IMR-90 (cell line): ENCODE measurements around the gene NTM. TPM values are rescaled to one million over a fixed set of nuclear protein-coding genes. Genes with fewer than 3 reads are reported as not detected.

Experiments used
- ATAC-seq: fragments of 200-7000 bp; cut with Tn5 transposase; 2 replicates; pipeline ENCODE4 v1.9.1; 2020; ENCODE audit warnings: low read depth, mild to moderate bottlenecking, moderate library complexity
- BruUV-seq: library from RNA; stranded (reverse); fragments of 400-500 nt; replicated peaks from 2 replicates; lab custom pipeline; 2021; lab: Mats Ljungman, UMichigan
- CTCF ChIA-PET: fragments of 300-600 bp; formaldehyde crosslinking; extraction: SDS; loops from one replicate; lab custom pipeline; 2021; ENCODE audit warnings: antibody characterized with exemption; lab: Yijun Ruan, JAX
- POLR2A ChIA-PET: fragments of 300-600 bp; sonication (Branson Sonifier 250); formaldehyde crosslinking; loops from one replicate; lab custom pipeline; 2022; ENCODE audit warnings: antibody characterized with exemption; ENCODE audit not compliant: unreplicated experiment; lab: Charles Lee
- DNase-seq: peaks from one replicate; pipeline ENCODE4 v3.0.0; 2013
- H2AFZ ChIP-seq: replicated peaks from 2 replicates; pipeline ENCODE3; 2013; ENCODE audit warnings: low read length, mild to moderate bottlenecking; ENCODE audit not compliant: poor library complexity
- H2AK5ac ChIP-seq: 2 replicates; pipeline ENCODE4 v1.6.1; 2013; ENCODE audit warnings: low read depth, low read length, inconsistent platforms
- H2AK9ac ChIP-seq: replicated peaks from 2 replicates; pipeline ENCODE3; 2013; ENCODE audit warnings: mild to moderate bottlenecking, low read depth, low read length, moderate library complexity; ENCODE audit not compliant: poor library complexity
- H2BK120ac ChIP-seq: 2 replicates; pipeline ENCODE4 v1.6.1; 2013; ENCODE audit warnings: low read depth, low read length, inconsistent platforms
- H2BK15ac ChIP-seq: 3 replicates; pipeline ENCODE4 v1.6.1; 2013; ENCODE audit warnings: low read depth, low read length, inconsistent platforms
- H2BK20ac ChIP-seq: 2 replicates; pipeline ENCODE4 v1.6.1; 2013; ENCODE audit warnings: low read depth, mild to moderate bottlenecking, inconsistent platforms, low read length, moderate library complexity
- H2BK5ac ChIP-seq: 2 replicates; pipeline ENCODE4 v1.6.1; 2013; ENCODE audit warnings: mild to moderate bottlenecking, low read depth, low read length, inconsistent platforms; ENCODE audit not compliant: poor library complexity, severe bottlenecking
- H3K14ac ChIP-seq: replicated peaks from 2 replicates; pipeline ENCODE4 v1.6.1; 2013; ENCODE audit warnings: low read depth, low read length, inconsistent platforms
- H3K18ac ChIP-seq: 2 replicates; pipeline ENCODE4 v1.6.1; 2013; ENCODE audit warnings: low read depth, low read length, control low read depth
- H3K23ac ChIP-seq: 2 replicates; pipeline ENCODE4 v1.6.1; 2013; ENCODE audit warnings: low read depth, low read length, inconsistent platforms
- H3K27ac ChIP-seq: 2 replicates; pipeline ENCODE4 v1.5.1; 2013; ENCODE audit warnings: mild to moderate bottlenecking, control low read depth, low read length; ENCODE audit not compliant: insufficient read depth
- H3K27me3 ChIP-seq: 2 replicates; pipeline ENCODE4 v1.6.1; 2013; ENCODE audit warnings: low read length; ENCODE audit not compliant: control insufficient read depth, insufficient read depth
- H3K36me3 ChIP-seq: 2 replicates; pipeline ENCODE4 v1.6.1; 2013; ENCODE audit warnings: low read length, mixed read lengths; ENCODE audit not compliant: control insufficient read depth, insufficient read depth
- H3K4ac ChIP-seq: 2 replicates; pipeline ENCODE4 v1.6.1; 2013; ENCODE audit warnings: low read depth, low read length, inconsistent platforms
- H3K4me1 ChIP-seq: 2 replicates; pipeline ENCODE4 v1.6.1; 2013; ENCODE audit warnings: low read length, mixed read lengths; ENCODE audit not compliant: control insufficient read depth, insufficient read depth
- H3K4me2 ChIP-seq: 2 replicates; pipeline ENCODE4 v1.6.1; 2013; ENCODE audit warnings: low read depth, mild to moderate bottlenecking, control low read depth, low read length, moderate library complexity
- H3K4me3 ChIP-seq: 2 replicates; pipeline ENCODE4 v1.5.1; 2013; ENCODE audit warnings: low read depth, mild to moderate bottlenecking, control low read depth, low read length, moderate library complexity; ENCODE audit not compliant: insufficient read depth
- H3K56ac ChIP-seq: 2 replicates; pipeline ENCODE4 v1.6.1; 2013; ENCODE audit warnings: low read length, inconsistent platforms; ENCODE audit not compliant: insufficient read depth; ENCODE audit errors: extremely low read depth
- H3K79me1 ChIP-seq, 2 experiments: 2 replicates each; pipeline ENCODE4 v1.6.1; 2013; ENCODE audit warnings: low read length in 2 of 2, inconsistent platforms in 1 of 2, low read depth in 1 of 2
- H3K9ac ChIP-seq: 2 replicates; pipeline ENCODE4 v1.6.1; 2013; ENCODE audit warnings: low read depth, low read length, control low read depth
- H3K9me1 ChIP-seq: 2 replicates; pipeline ENCODE4 v1.6.1; 2013; ENCODE audit warnings: low read length, inconsistent platforms; ENCODE audit not compliant: insufficient read depth
- H3K9me3 ChIP-seq: 2 replicates; pipeline ENCODE4 v1.6.1; 2013; ENCODE audit warnings: low read length; ENCODE audit not compliant: control insufficient read depth, insufficient read depth
- H4K20me1 ChIP-seq: 2 replicates; pipeline ENCODE4 v1.6.1; 2013; ENCODE audit warnings: low read length, inconsistent platforms; ENCODE audit not compliant: insufficient read depth
- H4K5ac ChIP-seq: 2 replicates; pipeline ENCODE4 v1.6.1; 2013; ENCODE audit warnings: mild to moderate bottlenecking, low read depth, low read length, control low read depth
- H4K8ac ChIP-seq, 2 experiments: 2 replicates each; pipeline ENCODE4 v1.6.1; 2013; ENCODE audit warnings: low read depth in 2 of 2, low read length in 2 of 2, control low read depth in 1 of 2, inconsistent platforms in 1 of 2
- H4K91ac ChIP-seq: 2 replicates; pipeline ENCODE4 v1.6.1; 2013; ENCODE audit warnings: low read depth, low read length, inconsistent platforms; ENCODE audit not compliant: insufficient read depth
- BHLHE40 ChIP-seq: fragments of 150-350 bp; IDR thresholded peaks from 2 replicates; pipeline ENCODE4 v1.6.1; 2016; ENCODE audit warnings: mild to moderate bottlenecking, low read depth, low read length
- CEBPB ChIP-seq: IDR thresholded peaks from 2 replicates; pipeline ENCODE4 v1.6.1; 2012; ENCODE audit warnings: low read depth, low read length, improper control_type of control experiment
- FOS ChIP-seq: fragments of 150-350 bp; IDR thresholded peaks from 2 replicates; pipeline ENCODE4 v1.6.1; 2016; ENCODE audit warnings: low read depth, low read length
- MAZ ChIP-seq: IDR thresholded peaks from 2 replicates; pipeline ENCODE4 v1.6.1; 2012; ENCODE audit warnings: low read depth, mild to moderate bottlenecking, low read length, improper control_type of control experiment, moderate library complexity, borderline replicate concordance
- NFE2L2 ChIP-seq: fragments of 150-350 bp; IDR thresholded peaks from 2 replicates; pipeline ENCODE4 v1.6.1; 2016; ENCODE audit warnings: low read depth, mild to moderate bottlenecking, low read length
- RCOR1 ChIP-seq: IDR thresholded peaks from 2 replicates; pipeline ENCODE4 v1.6.1; 2012; ENCODE audit warnings: mild to moderate bottlenecking, low read length, improper control_type of control experiment; ENCODE audit not compliant: insufficient replicate concordance
- WGBS, 2 experiments: methylation state at CpG; one replicate each; pipeline versions ENCODE4 v1.1.5 to v1.1.7; 2013; ENCODE audit warnings: missing lambda C conversion rate in 2 of 2; ENCODE audit not compliant: insufficient read length in 1 of 2; ENCODE audit errors: extremely low coverage in 2 of 2; 5-methylcytosine and 5-hydroxymethylcytosine counted together
- dilution Hi-C: fragments of 300-500 bp; cut with HindIII; formaldehyde crosslinking; loops from one replicate; pipeline ENCODE4 v1.14.3; 2018; ENCODE audit warnings: low sequenced_read_pairs; ENCODE audit not compliant: unreplicated experiment
- in situ Hi-C: fragments of 300-500 bp; cut with MboI; formaldehyde crosslinking; loops from 3 replicates; pipeline ENCODE4 v1.14.3; 2019; ENCODE audit warnings: low sequenced_read_pairs, inconsistent platforms, mixed read lengths
- intact Hi-C: fragments of 100-400 bp; cut with micrococcal nuclease; formaldehyde crosslinking; loops from 2 replicates; pipeline ENCODE4 v1.10.0; 2022
- polyA plus RNA-seq, 3 experiments: library from polyadenylated mRNA; depleted of rRNA; stranded (reverse); fragments of >200 nt; gene quantifications; 2 replicates each; pipeline ENCODE4 v1.2.3, GENCODE V29; 2012; ENCODE audit warnings: low replicate concordance in 1 of 3
- total RNA-seq: library from RNA; depleted of rRNA; stranded (reverse); fragments of >200 nt; gene quantifications from 2 replicates; pipeline ENCODE4 v1.2.3, GENCODE V29; 2012
- TF ChIP-seq, protein P1 (sequence below): fragments of 150-350 bp; IDR thresholded peaks from 2 replicates; pipeline ENCODE4 v1.6.1; 2017; ENCODE audit warnings: mild to moderate bottlenecking, antibody characterized with exemption, low read length, low read depth
- TF ChIP-seq, protein P2 (sequence below): conservative IDR thresholded peaks from 2 replicates; pipeline ENCODE4 v1.5.1; 2012; ENCODE audit warnings: mild to moderate bottlenecking, low read depth, low read length, improper control_type of control experiment
- TF ChIP-seq, protein P3 (sequence below): fragments of 150-350 bp; IDR thresholded peaks from 2 replicates; pipeline ENCODE4 v1.6.1; 2016; ENCODE audit warnings: low read depth, mild to moderate bottlenecking, low read length, moderate library complexity, borderline replicate concordance

Gene NTM
- total and polyA plus RNA-seq, 2 of the 4 experiments (the other 2 are of a cell fraction): 19.5 to 25.5 TPM

DNA sequence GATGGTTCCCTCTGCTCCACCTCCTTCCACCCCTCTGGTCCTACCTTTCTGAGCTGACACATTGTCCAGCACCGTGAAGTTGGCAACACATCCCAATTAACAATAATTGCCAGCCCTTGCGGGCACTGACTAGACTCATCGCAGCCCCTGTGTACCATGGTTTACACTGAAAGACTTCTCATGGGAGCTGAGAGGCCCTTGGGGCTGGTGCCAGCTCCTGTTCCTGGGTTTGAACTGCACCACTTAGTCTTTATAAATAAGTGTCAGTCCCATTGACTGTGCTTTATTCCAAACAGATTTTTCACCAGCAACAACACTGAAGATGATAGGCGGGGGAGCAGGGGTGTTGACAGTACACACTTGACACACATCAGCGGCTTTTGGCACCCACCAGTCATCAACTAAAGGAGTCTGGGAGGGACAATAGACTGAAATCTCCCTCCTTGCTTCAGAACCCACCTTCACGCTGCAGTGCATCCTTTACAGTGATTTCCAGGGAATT, 447.3 kb downstream of the NTM start:
- Histone ChIP-seq H2AFZ (no peak overlapping the region), H3K56ac (no peak overlapping the region), H3K4me3 (no peak overlapping the region), H2BK120ac (no peak overlapping the region), H3K79me1 (no peaks in the 10 kb centered on the region), H3K23ac (no peak overlapping the region), H4K91ac (no peak overlapping the region), H3K18ac (no peak overlapping the region), H3K4ac (no peak overlapping the region), H3K4me1 (no peaks in the 10 kb centered on the region), H4K5ac (no peak overlapping the region), H3K9ac (no peak overlapping the region), H2AK9ac (no peak overlapping the region), H3K27me3 (peaks cover 38% of the 10 kb centered on the region), H3K27ac (no peak overlapping the region), H2BK15ac (no peak overlapping the region), H3K14ac (no peak overlapping the region), H4K20me1 (no peaks in the 10 kb centered on the region), H2BK20ac (no peak overlapping the region), H4K8ac (no peak overlapping the region), H2BK5ac (no peak overlapping the region), H3K4me2 (no peak overlapping the region), H3K9me1 (no peaks in the 10 kb centered on the region), H2AK5ac (no peak overlapping the region), H3K9me3 (no peaks in the 10 kb centered on the region), H3K36me3 (no peaks in the 10 kb centered on the region)
- dilution Hi-C loops: no loop called here
- in situ Hi-C loops: no loop called here
- BruUV-seq: no TSS peak
- 60% methylated on average over 1 of the region's 6 CpGs; no CpG with 5 or more reads in 1 of the 2 experiments for WGBS, 2 experiments
- DNase-seq: no peak
- no peak for ATAC-seq
- TF ChIP-seq, protein P1, sequence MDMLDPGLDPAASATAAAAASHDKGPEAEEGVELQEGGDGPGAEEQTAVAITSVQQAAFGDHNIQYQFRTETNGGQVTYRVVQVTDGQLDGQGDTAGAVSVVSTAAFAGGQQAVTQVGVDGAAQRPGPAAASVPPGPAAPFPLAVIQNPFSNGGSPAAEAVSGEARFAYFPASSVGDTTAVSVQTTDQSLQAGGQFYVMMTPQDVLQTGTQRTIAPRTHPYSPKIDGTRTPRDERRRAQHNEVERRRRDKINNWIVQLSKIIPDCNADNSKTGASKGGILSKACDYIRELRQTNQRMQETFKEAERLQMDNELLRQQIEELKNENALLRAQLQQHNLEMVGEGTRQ: no peak
- no peak for TF ChIP-seq CEBPB
- no peak for TF ChIP-seq RCOR1
- TF ChIP-seq, protein P2, sequence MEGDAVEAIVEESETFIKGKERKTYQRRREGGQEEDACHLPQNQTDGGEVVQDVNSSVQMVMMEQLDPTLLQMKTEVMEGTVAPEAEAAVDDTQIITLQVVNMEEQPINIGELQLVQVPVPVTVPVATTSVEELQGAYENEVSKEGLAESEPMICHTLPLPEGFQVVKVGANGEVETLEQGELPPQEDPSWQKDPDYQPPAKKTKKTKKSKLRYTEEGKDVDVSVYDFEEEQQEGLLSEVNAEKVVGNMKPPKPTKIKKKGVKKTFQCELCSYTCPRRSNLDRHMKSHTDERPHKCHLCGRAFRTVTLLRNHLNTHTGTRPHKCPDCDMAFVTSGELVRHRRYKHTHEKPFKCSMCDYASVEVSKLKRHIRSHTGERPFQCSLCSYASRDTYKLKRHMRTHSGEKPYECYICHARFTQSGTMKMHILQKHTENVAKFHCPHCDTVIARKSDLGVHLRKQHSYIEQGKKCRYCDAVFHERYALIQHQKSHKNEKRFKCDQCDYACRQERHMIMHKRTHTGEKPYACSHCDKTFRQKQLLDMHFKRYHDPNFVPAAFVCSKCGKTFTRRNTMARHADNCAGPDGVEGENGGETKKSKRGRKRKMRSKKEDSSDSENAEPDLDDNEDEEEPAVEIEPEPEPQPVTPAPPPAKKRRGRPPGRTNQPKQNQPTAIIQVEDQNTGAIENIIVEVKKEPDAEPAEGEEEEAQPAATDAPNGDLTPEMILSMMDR: no peak
- TF ChIP-seq, protein P3, sequence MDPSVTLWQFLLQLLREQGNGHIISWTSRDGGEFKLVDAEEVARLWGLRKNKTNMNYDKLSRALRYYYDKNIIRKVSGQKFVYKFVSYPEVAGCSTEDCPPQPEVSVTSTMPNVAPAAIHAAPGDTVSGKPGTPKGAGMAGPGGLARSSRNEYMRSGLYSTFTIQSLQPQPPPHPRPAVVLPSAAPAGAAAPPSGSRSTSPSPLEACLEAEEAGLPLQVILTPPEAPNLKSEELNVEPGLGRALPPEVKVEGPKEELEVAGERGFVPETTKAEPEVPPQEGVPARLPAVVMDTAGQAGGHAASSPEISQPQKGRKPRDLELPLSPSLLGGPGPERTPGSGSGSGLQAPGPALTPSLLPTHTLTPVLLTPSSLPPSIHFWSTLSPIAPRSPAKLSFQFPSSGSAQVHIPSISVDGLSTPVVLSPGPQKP: no peak
- TF ChIP-seq FOS: no peak
- TF ChIP-seq MAZ: no peak
- TF ChIP-seq NFE2L2: no peak
- no peak for TF ChIP-seq BHLHE40
- intact Hi-C loops: no loop called here
- ChIA-PET CTCF (no interaction called here), POLR2A (no interaction called here)
